GM12878 (cell line): ENCODE measurements around the gene TPRA1. TPM values are rescaled to one million over a fixed set of nuclear protein-coding genes. Genes with fewer than 3 reads are reported as not detected.

Source experiments
- ATAC-seq: fragments of 200-7000 bp; cut with Tn5 transposase; 3 replicates; pipeline ENCODE4 v1.9.1; 2020; ENCODE audit warnings: mild to moderate bottlenecking, moderate library complexity
- BruUV-seq: library from RNA; stranded (reverse); fragments of 400-500 nt; replicated peaks from 2 replicates; lab custom pipeline; 2021; lab: Mats Ljungman, UMichigan
- CTCF ChIA-PET: fragments of 300-600 bp; sonication (Branson Sonifier 250); formaldehyde crosslinking; extraction: SDS; loops from one replicate; lab custom pipeline; 2021; ENCODE audit warnings: inconsistent platforms; lab: Yijun Ruan, JAX
- POLR2A ChIA-PET: fragments of 350-600 bp; formaldehyde crosslinking; extraction: SDS; loops from one replicate; lab custom pipeline; 2021; ENCODE audit warnings: inconsistent platforms; lab: Charles Lee
- RAD21 ChIA-PET: fragments of 300-600 bp; sonication (Branson Sonifier 250); formaldehyde crosslinking; loops from one replicate; lab custom pipeline; 2023; ENCODE audit warnings: antibody characterized with exemption; ENCODE audit not compliant: unreplicated experiment; lab: Charles Lee
- SMC1A ChIA-PET: fragments of 300-600 bp; sonication (Branson Sonifier 250); formaldehyde crosslinking; loops from one replicate; lab custom pipeline; 2023; ENCODE audit not compliant: unreplicated experiment, uncharacterized antibody; lab: Charles Lee
- DNase-seq: peaks from one replicate; pipeline ENCODE4 v3.0.0-alpha.2; 2011; ENCODE audit warnings: low read depth, low spot score
- FAIRE-seq: peaks from 3 replicates; lab custom pipeline; 2011; peaks lifted over from hg19 to GRCh38; lab: Jason Lieb, UNC
- H2AFZ ChIP-seq: 2 replicates; pipeline ENCODE4 v1.6.0; 2011; ENCODE audit warnings: low read depth, low read length, control low read depth; ENCODE audit not compliant: control insufficient read depth
- H3K27ac ChIP-seq: 2 replicates; pipeline ENCODE4 v1.5.1; 2011; ENCODE audit warnings: control low read depth; ENCODE audit not compliant: control insufficient read depth, insufficient read depth
- H3K27me3 ChIP-seq, 2 experiments: replicated peaks in 1 of 2; 2 replicates each; pipeline versions ENCODE4 v1.6.0 to v1.6.1; 2011; ENCODE audit warnings: low read length in 1 of 2; ENCODE audit not compliant: control insufficient read depth in 2 of 2, insufficient read depth in 2 of 2
- H3K36me3 ChIP-seq, 2 experiments: 2 replicates each; pipeline ENCODE4 v1.5.1; 2011; ENCODE audit warnings: low read length in 1 of 2; ENCODE audit not compliant: control insufficient read depth in 2 of 2, insufficient read depth in 2 of 2
- H3K4me1 ChIP-seq: 2 replicates; pipeline ENCODE4 v1.6.1; 2011; ENCODE audit warnings: mild to moderate bottlenecking, low read length, moderate library complexity, mixed read lengths; ENCODE audit not compliant: control insufficient read depth, insufficient read depth
- H3K4me2 ChIP-seq: 2 replicates; pipeline ENCODE4 v1.6.0; 2011; ENCODE audit warnings: control low read depth; ENCODE audit not compliant: control insufficient read depth, insufficient read depth
- H3K4me3 ChIP-seq: fragments of 200-600 bp; sonication (generic); 2 replicates; pipeline ENCODE4 v1.5.1; 2016
- H3K79me2 ChIP-seq: 2 replicates; pipeline ENCODE4 v1.6.0; 2011; ENCODE audit warnings: low read length; ENCODE audit not compliant: control insufficient read depth, insufficient read depth
- H3K9ac ChIP-seq: 2 replicates; pipeline ENCODE4 v1.8.0; 2011; ENCODE audit warnings: low read length, control low read depth, mixed read lengths; ENCODE audit not compliant: control insufficient read depth, insufficient read depth
- H3K9me3 ChIP-seq: replicated peaks from 3 replicates; pipeline ENCODE4 v1.5.1; 2011; ENCODE audit warnings: mild to moderate bottlenecking, low read length; ENCODE audit not compliant: control insufficient read depth, insufficient read depth
- H4K20me1 ChIP-seq: 2 replicates; pipeline ENCODE4 v1.6.0; 2011; ENCODE audit not compliant: control insufficient read depth, insufficient read depth
- ASH2L ChIP-seq: fragments of 300-600, 200-600 bp; sonication (generic); IDR thresholded peaks from 2 replicates; pipeline ENCODE4 v1.6.1; 2017; ENCODE audit warnings: low read depth, mild to moderate bottlenecking, borderline replicate concordance
- BACH1 ChIP-seq: fragments of 450-650 bp; IDR thresholded peaks from 2 replicates; pipeline ENCODE4 v1.6.1; 2017; ENCODE audit warnings: mild to moderate bottlenecking, borderline replicate concordance
- FOXM1 ChIP-seq: IDR thresholded peaks from 2 replicates; pipeline ENCODE4 v1.6.1; 2012; ENCODE audit warnings: low read depth, mild to moderate bottlenecking, inconsistent platforms, low read length, moderate library complexity
- JUNB ChIP-seq: IDR thresholded peaks from 2 replicates; pipeline ENCODE4 v1.6.1; 2016; ENCODE audit warnings: antibody characterized with exemption, mild to moderate bottlenecking
- KLF5 ChIP-seq: fragments of 450-650 bp; IDR thresholded peaks from 2 replicates; pipeline ENCODE4 v1.6.1; 2014; ENCODE audit warnings: mild to moderate bottlenecking; ENCODE audit not compliant: partially characterized antibody
- MYB ChIP-seq: fragments of 150-350 bp; IDR thresholded peaks from 2 replicates; pipeline ENCODE4 v1.6.1; 2014; ENCODE audit warnings: mild to moderate bottlenecking, low read depth, low read length, borderline replicate concordance
- NFXL1 ChIP-seq: fragments of 450-650 bp; IDR thresholded peaks from 2 replicates; pipeline ENCODE4 v1.6.1; 2017; ENCODE audit warnings: antibody characterized with exemption, mild to moderate bottlenecking, borderline replicate concordance
- RAD51 ChIP-seq: fragments of 450-650 bp; IDR thresholded peaks from 2 replicates; pipeline ENCODE4 v1.6.1; 2016; ENCODE audit warnings: moderate library complexity, mild to moderate bottlenecking, inconsistent platforms
- SIN3A ChIP-seq: IDR thresholded peaks from 2 replicates; pipeline ENCODE4 v1.6.1; 2012; ENCODE audit warnings: low read depth, low read length, improper control_type of control experiment
- TARDBP ChIP-seq: IDR thresholded peaks from 2 replicates; pipeline ENCODE4 v1.6.1; 2016; ENCODE audit warnings: borderline replicate concordance
- YY1 ChIP-seq: IDR thresholded peaks from 2 replicates; pipeline ENCODE4 v1.6.1; 2011; ENCODE audit warnings: low read depth, mild to moderate bottlenecking, low read length
- ZBED1 ChIP-seq: IDR thresholded peaks from 2 replicates; pipeline ENCODE4 v1.6.1; 2016; ENCODE audit warnings: borderline replicate concordance
- WGBS: methylation state at CpG from one replicate; pipeline ENCODE4 v1.1.6; 2016; ENCODE audit warnings: low lambda C conversion rate; ENCODE audit not compliant: insufficient replicate concordance, insufficient coverage; ENCODE audit errors: missing lambda C conversion rate; 5-methylcytosine and 5-hydroxymethylcytosine counted together
- in situ Hi-C: fragments of 300-500 bp; cut with MboI; formaldehyde crosslinking; loops from 9 replicates; pipeline ENCODE4 v1.14.3; 2018; ENCODE audit warnings: mixed read lengths
- intact Hi-C: fragments of 100-400 bp; cut with micrococcal nuclease; formaldehyde crosslinking; loops from one replicate; pipeline ENCODE4 v1.14.2; 2022; ENCODE audit not compliant: unreplicated experiment
- polyA plus RNA-seq, 11 experiments: library from polyadenylated mRNA; depleted of rRNA in 4 of 11; unstranded in 6 of 11; stranded (reverse) in 5 of 11; fragments of >200 nt; fragmentation: Nextera tagmentation in 4 of 11; fragmentation: Illumina TruSeq in 1 of 11; extraction: Ambion mirVana in 4 of 11; extraction: Trizol in 1 of 11; gene quantifications; 1 replicate in 1 of 11; 2 replicates in 10 of 11; pipeline versions ENCODE4 v1.2.1 to v1.2.3, GENCODE V29; 2011 to 2016; ENCODE audit warnings: inconsistent platforms in 2 of 11, missing spikeins in 2 of 11, low read depth in 1 of 11
- total RNA-seq, 4 experiments: library from RNA; depleted of rRNA in 3 of 4; stranded (reverse); fragments of >200 nt in 3 of 4; fragmentation: Illumina TruSeq in 1 of 4; extraction: Trizol in 1 of 4; gene quantifications; 2 replicates each; pipeline versions ENCODE4 v1.2.1 to v1.2.3, GENCODE V29; 2013 to 2021
- TF ChIP-seq, protein P1 (sequence below): fragments of 450-650 bp; IDR thresholded peaks from 2 replicates; pipeline ENCODE4 v1.6.1; 2017; ENCODE audit warnings: mild to moderate bottlenecking
- TF ChIP-seq, protein P2 (sequence below): fragments of 450-650 bp; IDR thresholded peaks from 2 replicates; pipeline ENCODE4 v1.6.1; 2017; ENCODE audit warnings: low read depth, mild to moderate bottlenecking, moderate library complexity
- TF ChIP-seq, protein P3 (sequence below): fragments of 450-650 bp; IDR thresholded peaks from 2 replicates; pipeline ENCODE4 v1.6.1; 2017; ENCODE audit warnings: antibody characterized with exemption, mild to moderate bottlenecking, moderate library complexity
- TF ChIP-seq, protein P4 (sequence below): fragments of 450-650 bp; IDR thresholded peaks from 2 replicates; pipeline ENCODE4 v1.6.1; 2017; ENCODE audit warnings: mild to moderate bottlenecking, low read depth, inconsistent platforms; ENCODE audit not compliant: poor library complexity, severe bottlenecking

TPRA1 gene
- total and polyA plus RNA-seq, 10 of the 15 experiments (the other 5 are each of a cell fraction or from before 2014, with no cell fraction given) = 1.8 to 39.6 (median 26.6) TPM

DNA sequence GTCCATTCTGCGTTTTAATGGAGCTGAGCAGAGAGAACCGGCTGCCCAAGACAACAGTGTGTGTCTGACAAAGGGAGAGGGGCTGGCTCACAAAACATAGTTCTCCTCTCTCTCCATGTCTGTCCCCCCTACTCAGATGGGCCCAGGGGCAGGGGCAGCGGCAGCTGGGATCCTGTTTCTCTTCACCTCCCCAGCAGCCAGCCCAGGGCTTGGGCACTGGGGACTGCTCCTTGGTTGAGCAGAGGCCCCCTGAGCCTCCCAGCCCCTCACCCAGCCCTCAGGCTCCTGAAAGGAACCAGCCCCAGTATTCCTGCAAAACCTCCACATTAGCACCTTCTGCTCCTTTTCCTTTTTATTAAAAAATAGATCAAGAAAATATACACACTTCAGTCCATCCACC, 17.8 kb downstream of the TPRA1 start:
- ChIA-PET SMC1A (no interaction called here), RAD21 (no interaction called here), CTCF (no interaction called here), POLR2A (interaction anchor here (1.0 kb wide), 1 partner anchor 110 kb away, joined by 3 read pairs; no protein-coding TSS in a partner anchor)
- Histone ChIP-seq H3K79me2 (peaks cover 1% of the 10 kb centered on the region; the same call in 1 of the 2 replicates), H2AFZ (no peak overlapping the region), H3K4me3 (no peak overlapping the region), H4K20me1 (peaks cover 6% of the 10 kb centered on the region; the same call in 1 of the 2 replicates), H3K36me3 (peaks cover 11 to 20% of the 10 kb centered on the region in 2 experiments; a peak in 3 of 4 replicates), H3K9ac (no peak overlapping the region), H3K4me1 (no peaks in the 10 kb centered on the region), H3K27me3 (no peaks in the 10 kb centered on the region), H3K4me2 (no peak overlapping the region), H3K27ac (no peak overlapping the region), H3K9me3 (no peaks in the 10 kb centered on the region)
- no peak for ATAC-seq
- TF ChIP-seq MYB (no peak), FOXM1 (no peak), YY1 (no peak), BACH1 (no peak), ASH2L (no peak), KLF5 (no peak), SIN3A (no peak), TARDBP (no peak), JUNB (no peak), RAD51 (no peak), ZBED1 (no peak), NFXL1 (no peak)
- TF ChIP-seq, protein P1, sequence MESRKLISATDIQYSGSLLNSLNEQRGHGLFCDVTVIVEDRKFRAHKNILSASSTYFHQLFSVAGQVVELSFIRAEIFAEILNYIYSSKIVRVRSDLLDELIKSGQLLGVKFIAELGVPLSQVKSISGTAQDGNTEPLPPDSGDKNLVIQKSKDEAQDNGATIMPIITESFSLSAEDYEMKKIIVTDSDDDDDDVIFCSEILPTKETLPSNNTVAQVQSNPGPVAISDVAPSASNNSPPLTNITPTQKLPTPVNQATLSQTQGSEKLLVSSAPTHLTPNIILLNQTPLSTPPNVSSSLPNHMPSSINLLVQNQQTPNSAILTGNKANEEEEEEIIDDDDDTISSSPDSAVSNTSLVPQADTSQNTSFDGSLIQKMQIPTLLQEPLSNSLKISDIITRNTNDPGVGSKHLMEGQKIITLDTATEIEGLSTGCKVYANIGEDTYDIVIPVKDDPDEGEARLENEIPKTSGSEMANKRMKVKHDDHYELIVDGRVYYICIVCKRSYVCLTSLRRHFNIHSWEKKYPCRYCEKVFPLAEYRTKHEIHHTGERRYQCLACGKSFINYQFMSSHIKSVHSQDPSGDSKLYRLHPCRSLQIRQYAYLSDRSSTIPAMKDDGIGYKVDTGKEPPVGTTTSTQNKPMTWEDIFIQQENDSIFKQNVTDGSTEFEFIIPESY = no peak
- TF ChIP-seq, protein P2, sequence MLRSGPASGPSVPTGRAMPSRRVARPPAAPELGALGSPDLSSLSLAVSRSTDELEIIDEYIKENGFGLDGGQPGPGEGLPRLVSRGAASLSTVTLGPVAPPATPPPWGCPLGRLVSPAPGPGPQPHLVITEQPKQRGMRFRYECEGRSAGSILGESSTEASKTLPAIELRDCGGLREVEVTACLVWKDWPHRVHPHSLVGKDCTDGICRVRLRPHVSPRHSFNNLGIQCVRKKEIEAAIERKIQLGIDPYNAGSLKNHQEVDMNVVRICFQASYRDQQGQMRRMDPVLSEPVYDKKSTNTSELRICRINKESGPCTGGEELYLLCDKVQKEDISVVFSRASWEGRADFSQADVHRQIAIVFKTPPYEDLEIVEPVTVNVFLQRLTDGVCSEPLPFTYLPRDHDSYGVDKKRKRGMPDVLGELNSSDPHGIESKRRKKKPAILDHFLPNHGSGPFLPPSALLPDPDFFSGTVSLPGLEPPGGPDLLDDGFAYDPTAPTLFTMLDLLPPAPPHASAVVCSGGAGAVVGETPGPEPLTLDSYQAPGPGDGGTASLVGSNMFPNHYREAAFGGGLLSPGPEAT = no peak
- TF ChIP-seq, protein P3, sequence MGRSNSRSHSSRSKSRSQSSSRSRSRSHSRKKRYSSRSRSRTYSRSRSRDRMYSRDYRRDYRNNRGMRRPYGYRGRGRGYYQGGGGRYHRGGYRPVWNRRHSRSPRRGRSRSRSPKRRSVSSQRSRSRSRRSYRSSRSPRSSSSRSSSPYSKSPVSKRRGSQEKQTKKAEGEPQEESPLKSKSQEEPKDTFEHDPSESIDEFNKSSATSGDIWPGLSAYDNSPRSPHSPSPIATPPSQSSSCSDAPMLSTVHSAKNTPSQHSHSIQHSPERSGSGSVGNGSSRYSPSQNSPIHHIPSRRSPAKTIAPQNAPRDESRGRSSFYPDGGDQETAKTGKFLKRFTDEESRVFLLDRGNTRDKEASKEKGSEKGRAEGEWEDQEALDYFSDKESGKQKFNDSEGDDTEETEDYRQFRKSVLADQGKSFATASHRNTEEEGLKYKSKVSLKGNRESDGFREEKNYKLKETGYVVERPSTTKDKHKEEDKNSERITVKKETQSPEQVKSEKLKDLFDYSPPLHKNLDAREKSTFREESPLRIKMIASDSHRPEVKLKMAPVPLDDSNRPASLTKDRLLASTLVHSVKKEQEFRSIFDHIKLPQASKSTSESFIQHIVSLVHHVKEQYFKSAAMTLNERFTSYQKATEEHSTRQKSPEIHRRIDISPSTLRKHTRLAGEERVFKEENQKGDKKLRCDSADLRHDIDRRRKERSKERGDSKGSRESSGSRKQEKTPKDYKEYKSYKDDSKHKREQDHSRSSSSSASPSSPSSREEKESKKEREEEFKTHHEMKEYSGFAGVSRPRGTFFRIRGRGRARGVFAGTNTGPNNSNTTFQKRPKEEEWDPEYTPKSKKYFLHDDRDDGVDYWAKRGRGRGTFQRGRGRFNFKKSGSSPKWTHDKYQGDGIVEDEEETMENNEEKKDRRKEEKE = no peak
- TF ChIP-seq, protein P4, sequence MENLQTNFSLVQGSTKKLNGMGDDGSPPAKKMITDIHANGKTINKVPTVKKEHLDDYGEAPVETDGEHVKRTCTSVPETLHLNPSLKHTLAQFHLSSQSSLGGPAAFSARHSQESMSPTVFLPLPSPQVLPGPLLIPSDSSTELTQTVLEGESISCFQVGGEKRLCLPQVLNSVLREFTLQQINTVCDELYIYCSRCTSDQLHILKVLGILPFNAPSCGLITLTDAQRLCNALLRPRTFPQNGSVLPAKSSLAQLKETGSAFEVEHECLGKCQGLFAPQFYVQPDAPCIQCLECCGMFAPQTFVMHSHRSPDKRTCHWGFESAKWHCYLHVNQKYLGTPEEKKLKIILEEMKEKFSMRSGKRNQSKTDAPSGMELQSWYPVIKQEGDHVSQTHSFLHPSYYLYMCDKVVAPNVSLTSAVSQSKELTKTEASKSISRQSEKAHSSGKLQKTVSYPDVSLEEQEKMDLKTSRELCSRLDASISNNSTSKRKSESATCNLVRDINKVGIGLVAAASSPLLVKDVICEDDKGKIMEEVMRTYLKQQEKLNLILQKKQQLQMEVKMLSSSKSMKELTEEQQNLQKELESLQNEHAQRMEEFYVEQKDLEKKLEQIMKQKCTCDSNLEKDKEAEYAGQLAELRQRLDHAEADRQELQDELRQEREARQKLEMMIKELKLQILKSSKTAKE = no peak
- WGBS = 100% methylated on average over 3 of the region's 3 CpGs
- in situ Hi-C loops (no loop called here), intact Hi-C loops (no loop called here)
- DNase-seq = no peak
- no peak for FAIRE-seq
- BruUV-seq = no TSS peak
